ENCODE results near the gene CELF4. TPM values are rescaled to one million over a fixed set of nuclear protein-coding genes. Genes with fewer than 3 reads are reported as not detected.

Gene CELF4
- total and polyA plus RNA-seq, 7 donors = 0.60 to 5.0 (median 1.8) TPM; not detected in 1

- no peaks in the 10 kb centered on the region for H3K4me1 ChIP-seq
- H3K27ac ChIP-seq = no peak overlapping the region
- H3K9me3 ChIP-seq = no peaks in the 10 kb centered on the region
- H3K27me3 ChIP-seq = peaks cover 0 to 5% (median 5%) of the 10 kb centered on the region in 3 donors
- no peaks in the 10 kb centered on the region for H3K36me3 ChIP-seq
- no peak for DNase-seq
- H3K4me3 ChIP-seq = no peak overlapping the region
- 68 to 78% methylated on average over 3 of the region's 3 CpGs for WGBS, 2 donors
- intact Hi-C loops (cut with DNase I) = no loop called here
- no peak for TF ChIP-seq POLR2A (IDR thresholded peaks at IDR 0.05)
Observed at GRCh38 chr18:37346048-37346447, 219.6 kb downstream of the CELF4 start.

GRCh38 chr18:37343542-37343851, 222.1 kb downstream of the CELF4 start:
- Histone ChIP-seq H3K27ac (no peak overlapping the region), H3K4me3 (no peak overlapping the region), H3K4me1 (no peaks in the 10 kb centered on the region), H3K9me3 (no peaks in the 10 kb centered on the region), H3K36me3 (no peaks in the 10 kb centered on the region), H3K27me3 (peaks cover 0 to 5% (median 5%) of the 10 kb centered on the region in 3 donors)
- TF ChIP-seq POLR2AphosphoS5 (IDR thresholded peaks at IDR 0.05) (no peak), POLR2A (IDR thresholded peaks at IDR 0.05) (no peak), EP300 (IDR thresholded peaks at IDR 0.05) (no peak), CTCF (IDR thresholded peaks at IDR 0.05) (no peak)
- no peak for DNase-seq
- intact Hi-C loops (cut with DNase I) = loop anchor here (5.0 kb wide), 1 partner anchor 194 kb away; no protein-coding TSS in a partner anchor
- WGBS, 2 donors = 28 to 40% methylated on average over 7 of the region's 7 CpGs

GRCh38 chr18:37341473-37342086, 224.0 kb downstream of the CELF4 start:
- H3K27me3 ChIP-seq = peaks cover 0 to 5% (median 5%) of the 10 kb centered on the region in 3 donors
- intact Hi-C loops (cut with DNase I) = loop anchor here (5.0 kb wide), 1 partner anchor 196 kb away; no protein-coding TSS in a partner anchor
- H3K27ac ChIP-seq = no peak overlapping the region
- no peak for DNase-seq
- no peaks in the 10 kb centered on the region for H3K36me3 ChIP-seq
- no peaks in the 10 kb centered on the region for H3K4me1 ChIP-seq
- H3K9me3 ChIP-seq = no peaks in the 10 kb centered on the region
- TF ChIP-seq CTCF (IDR thresholded peaks at IDR 0.05) = no peak
- TF ChIP-seq EP300 (IDR thresholded peaks at IDR 0.05) = no peak
- TF ChIP-seq POLR2A (IDR thresholded peaks at IDR 0.05) = no peak
- TF ChIP-seq POLR2AphosphoS5 (IDR thresholded peaks at IDR 0.05) = no peak
- H3K4me3 ChIP-seq = no peak overlapping the region
- 79 to 84% methylated on average over 5 of the region's 5 CpGs for WGBS, 2 donors

- no peak for TF ChIP-seq POLR2A (IDR thresholded peaks at IDR 0.05)
- no peak for TF ChIP-seq EP300 (IDR thresholded peaks at IDR 0.05)
- TF ChIP-seq CTCF (IDR thresholded peaks at IDR 0.05) = no peak
- TF ChIP-seq POLR2AphosphoS5 (IDR thresholded peaks at IDR 0.05) = no peak
- Histone ChIP-seq H3K9me3 (no peaks in the 10 kb centered on the region), H3K27ac (no peak overlapping the region), H3K4me1 (no peaks in the 10 kb centered on the region), H3K4me3 (no peak overlapping the region), H3K27me3 (peaks cover 0 to 5% (median 5%) of the 10 kb centered on the region in 3 donors), H3K36me3 (no peaks in the 10 kb centered on the region)
- WGBS, 2 donors = 54 to 69% methylated on average over 2 of the region's 2 CpGs
- no peak for DNase-seq
- intact Hi-C loops (cut with DNase I) = loop anchor here (5.0 kb wide), 1 partner anchor 196 kb away; no protein-coding TSS in a partner anchor
Observed at GRCh38 chr18:37341016-37341415, 224.6 kb downstream of the CELF4 start.

GRCh38 chr18:37339701-37340215, 225.8 kb downstream of the CELF4 start:
- no peak overlapping the region for H3K4me3 ChIP-seq
- H3K27ac ChIP-seq = no peak overlapping the region
- no peaks in the 10 kb centered on the region for H3K4me1 ChIP-seq
- WGBS, 2 donors = 70 to 77% methylated on average over 11 of the region's 11 CpGs
- no peaks in the 10 kb centered on the region for H3K9me3 ChIP-seq
- DNase-seq = no peak
- intact Hi-C loops (cut with DNase I) = loop anchor here (5.0 kb wide), 1 partner anchor 198 kb away; no protein-coding TSS in a partner anchor
- TF ChIP-seq POLR2A (IDR thresholded peaks at IDR 0.05) (no peak), EP300 (IDR thresholded peaks at IDR 0.05) (no peak), CTCF (IDR thresholded peaks at IDR 0.05) (no peak), POLR2AphosphoS5 (IDR thresholded peaks at IDR 0.05) (no peak)
- peaks cover 0 to 5% (median 5%) of the 10 kb centered on the region in 3 donors for H3K27me3 ChIP-seq
- no peaks in the 10 kb centered on the region for H3K36me3 ChIP-seq
